NCI-H1417 (cell line): Measurements from ENCODE around the gene PDE1A.
A peak's percentile ranks its signal among the peaks of the same experiment; 100 is the strongest.

Source experiments
- DNase-seq, 3 experiments: peaks; one replicate each; lab custom pipeline; 2025; lab: John Stamatoyannopoulos, UW

PDE1A gene

GRCh38 chr2:182267971-182268370 is 158.9 kb downstream of the PDE1A start:
- DNase-seq, result no peak

DNA sequence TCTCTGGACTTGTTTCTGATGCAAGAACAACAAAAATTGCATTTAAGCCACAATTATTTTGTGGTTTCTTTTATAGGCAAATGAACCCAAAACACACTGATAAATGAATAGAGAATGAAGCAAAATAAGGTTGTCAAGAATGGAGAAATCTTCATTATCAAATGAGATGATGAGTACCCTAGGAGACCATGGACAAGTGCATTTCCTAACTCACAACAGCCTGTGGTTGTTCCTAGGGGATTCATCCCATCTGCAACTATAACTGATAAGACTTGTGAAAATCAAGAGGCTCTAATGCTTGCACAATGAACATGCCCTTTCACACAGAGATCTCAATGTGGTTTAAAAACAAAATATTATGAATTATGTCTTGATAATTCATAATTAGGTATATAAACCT is 159.9 kb downstream of the PDE1A start:
- DNase-seq, result no peak

- no peak for DNase-seq
These were observed 161.1 kb downstream of the PDE1A start for GRCh38 chr2:182265718-182266117.

- DNase-seq, result no peak
These were observed 164.9 kb downstream of the PDE1A start for GRCh38 chr2:182261860-182262387.

- DNase-seq, result no peak
These were observed 167.1 kb downstream of the PDE1A start for GRCh38 chr2:182259629-182260150.

DNA sequence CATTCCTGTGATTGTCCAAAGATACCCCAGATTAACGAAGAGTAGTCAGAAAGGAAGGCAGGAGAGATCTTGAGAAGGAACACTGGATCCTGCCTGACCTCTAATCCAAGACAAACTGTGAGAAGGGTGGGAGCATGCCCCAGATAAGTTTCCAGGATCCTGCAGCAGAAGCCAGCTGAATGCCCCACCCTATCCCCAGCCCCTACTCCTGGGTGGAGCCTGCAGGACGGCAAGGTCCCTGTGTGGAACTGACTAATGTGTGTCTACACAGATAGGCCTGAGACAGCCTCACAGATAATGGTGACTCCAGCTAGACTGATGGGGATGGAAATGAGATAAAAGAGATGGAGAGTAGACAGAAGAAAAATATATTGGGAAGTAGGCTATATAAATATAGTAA is 174.3 kb downstream of the PDE1A start:
- DNase-seq, result no peak

DNA sequence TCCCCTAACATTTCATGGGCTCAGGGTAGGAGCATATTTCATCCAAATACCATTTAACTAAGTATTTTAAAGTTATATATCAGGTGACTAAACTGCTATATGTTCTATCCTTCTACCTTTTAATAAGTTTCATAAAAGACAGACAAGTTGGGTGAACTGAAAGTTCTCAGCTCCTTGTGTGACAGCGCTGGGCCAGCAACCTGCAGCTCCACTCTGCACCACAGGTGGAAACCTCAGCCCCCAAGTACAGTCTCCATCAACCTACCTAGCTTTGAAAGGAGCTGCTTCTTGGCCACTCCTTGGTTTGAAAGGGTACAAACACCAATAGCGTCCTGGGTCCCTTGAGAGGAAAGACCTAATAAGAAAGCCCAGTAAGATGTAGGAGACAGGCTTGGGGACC is 177.9 kb downstream of the PDE1A start:
- no peak for DNase-seq

DNA sequence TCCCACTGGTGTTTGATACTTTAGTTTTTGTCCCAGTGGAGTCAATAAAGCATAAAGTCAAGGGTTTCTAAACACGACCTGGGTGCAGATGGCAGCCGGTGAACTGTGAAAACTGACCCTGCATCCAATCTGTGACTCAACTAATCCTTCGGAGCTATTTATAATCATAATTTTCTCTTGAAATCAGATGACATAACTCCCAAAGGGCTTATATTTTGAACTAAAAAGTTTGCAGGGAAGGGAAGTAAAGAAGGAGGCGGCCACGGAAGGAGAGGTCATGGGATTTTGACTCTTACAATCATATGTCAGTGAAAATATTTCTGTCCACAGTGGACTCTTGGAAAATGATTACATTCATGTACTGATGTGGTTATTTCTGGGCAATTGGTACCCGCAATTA is 178.5 kb downstream of the PDE1A start:
- no peak for DNase-seq

- no peak for DNase-seq
These were observed 179.0 kb downstream of the PDE1A start for GRCh38 chr2:182247831-182248230.

DNA sequence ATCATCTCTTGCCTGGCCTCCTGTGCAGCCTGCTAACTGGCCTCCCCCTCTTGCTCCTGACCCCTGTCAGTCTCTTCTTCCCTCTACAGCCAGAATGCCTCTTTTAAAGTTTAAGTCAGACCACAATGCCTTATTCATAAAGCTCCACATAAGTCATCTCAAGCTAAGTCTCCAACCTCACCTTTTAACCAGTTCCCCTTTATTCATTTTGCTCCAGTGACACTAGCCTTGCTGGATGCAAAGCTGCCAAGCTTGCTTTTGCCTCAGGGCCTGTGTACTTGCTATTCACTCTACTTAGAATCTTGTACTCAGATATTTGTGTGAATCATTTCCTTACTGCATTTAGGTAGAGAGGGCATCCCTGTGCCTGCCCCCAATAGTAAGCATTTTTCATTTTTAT is 180.9 kb downstream of the PDE1A start:
- DNase-seq, result no peak

DNA sequence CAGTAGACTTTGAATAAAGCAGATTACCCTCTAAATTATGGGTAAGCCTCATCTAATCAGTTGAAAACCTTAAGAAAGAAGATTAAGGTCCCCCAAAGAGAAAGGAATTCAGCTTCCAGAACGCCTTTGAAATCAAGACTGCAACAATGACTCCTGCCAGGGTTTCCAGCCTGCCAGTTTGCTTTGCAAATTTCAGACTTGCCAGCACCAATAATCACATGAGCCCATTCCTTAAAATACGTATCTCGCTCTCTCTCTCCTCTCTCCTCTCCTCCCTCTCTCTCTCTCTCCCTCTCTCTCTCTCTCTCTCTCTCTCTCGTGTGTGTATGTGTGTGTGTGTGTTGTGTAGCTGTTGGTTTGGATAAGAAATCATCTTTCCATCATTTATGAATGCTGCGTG is 184.2 kb downstream of the PDE1A start:
- DNase-seq, result no peak

- DNase-seq, result no peak
These were observed 184.9 kb downstream of the PDE1A start for GRCh38 chr2:182241936-182242335.

DNA sequence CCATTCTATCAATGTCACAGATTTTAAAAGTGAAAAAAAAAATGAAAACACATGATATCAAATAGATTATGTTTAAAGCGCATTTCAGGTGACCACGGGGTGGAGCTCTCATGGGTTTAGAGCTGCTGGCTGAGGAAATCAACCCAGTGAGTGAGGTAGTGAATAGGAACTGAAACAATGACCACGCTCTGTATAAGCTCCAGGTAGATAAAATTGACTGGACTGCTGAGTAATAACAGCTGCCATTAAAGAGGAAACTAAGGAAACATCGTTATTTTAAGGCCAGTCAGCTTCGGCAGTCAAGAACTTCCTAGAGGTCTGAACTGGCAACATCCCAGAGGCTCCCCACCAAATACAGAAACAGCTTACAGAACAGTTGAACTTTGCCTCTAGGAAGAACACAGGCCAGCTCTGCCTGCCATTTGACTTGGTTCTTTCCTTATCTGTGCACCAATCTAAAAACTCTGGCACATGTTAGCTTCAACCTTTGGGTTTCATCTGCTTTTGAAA is 185.9 kb downstream of the PDE1A start:
- DNase-seq, result peak in 1 of 3 experiments; percentile 40

- DNase-seq, result no peak
These were observed 196.3 kb downstream of the PDE1A start for GRCh38 chr2:182230561-182230960.

GRCh38 chr2:182229297-182229696 is 197.5 kb downstream of the PDE1A start:
- DNase-seq, result no peak

DNA sequence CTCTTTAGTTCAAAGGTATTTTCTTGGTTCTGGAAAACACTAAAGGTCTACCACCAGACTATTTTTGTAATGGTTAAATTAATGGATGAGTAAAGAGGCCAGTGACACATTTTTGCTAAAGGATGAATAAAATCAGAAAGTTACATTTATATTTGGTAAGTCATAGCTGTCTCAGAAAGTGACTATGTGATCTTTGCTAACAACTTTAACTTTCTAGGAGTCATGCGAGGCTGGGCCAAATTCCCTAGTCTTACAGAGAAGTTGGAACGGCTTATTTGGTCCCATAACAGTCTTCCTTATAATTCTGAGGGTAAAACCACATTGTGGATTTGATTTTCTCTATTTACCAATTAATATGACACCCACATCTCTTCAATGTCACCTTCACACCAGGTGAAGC is 198.1 kb downstream of the PDE1A start:
- no peak for DNase-seq

GRCh38 chr2:182228073-182228473 is 198.8 kb downstream of the PDE1A start:
- DNase-seq, result peak; percentile 78 to 98 (median 90)

GRCh38 chr2:182226807-182227206 is 200.0 kb downstream of the PDE1A start:
- DNase-seq, result no peak

GRCh38 chr2:182224669-182225068 is 202.2 kb downstream of the PDE1A start:
- DNase-seq, result no peak

GRCh38 chr2:182220998-182221397 is 205.8 kb downstream of the PDE1A start:
- no peak for DNase-seq

- no peak for DNase-seq
These were observed 206.5 kb downstream of the PDE1A start for GRCh38 chr2:182220335-182220734.

GRCh38 chr2:182210669-182211068 is 216.2 kb downstream of the PDE1A start:
- DNase-seq, result no peak

DNA sequence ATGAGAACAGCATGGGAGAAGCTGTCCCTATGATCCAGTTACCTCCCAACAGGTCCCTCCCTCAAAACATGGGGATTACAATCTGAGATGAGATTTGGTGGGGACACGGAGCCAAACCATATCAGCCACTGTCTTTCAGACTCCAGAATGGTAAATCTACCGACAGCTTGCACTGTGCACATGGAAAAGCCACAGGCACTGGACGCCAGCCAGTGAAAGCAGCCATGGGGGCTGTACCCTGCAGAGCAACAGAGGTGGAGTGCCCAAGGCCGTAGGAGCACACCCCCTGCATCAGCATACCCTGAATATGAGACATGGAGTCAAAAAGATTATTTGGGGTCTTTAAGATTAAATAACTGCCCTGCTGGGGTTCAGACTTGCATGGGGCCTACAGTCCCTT is 218.4 kb downstream of the PDE1A start:
- no peak for DNase-seq

DNA sequence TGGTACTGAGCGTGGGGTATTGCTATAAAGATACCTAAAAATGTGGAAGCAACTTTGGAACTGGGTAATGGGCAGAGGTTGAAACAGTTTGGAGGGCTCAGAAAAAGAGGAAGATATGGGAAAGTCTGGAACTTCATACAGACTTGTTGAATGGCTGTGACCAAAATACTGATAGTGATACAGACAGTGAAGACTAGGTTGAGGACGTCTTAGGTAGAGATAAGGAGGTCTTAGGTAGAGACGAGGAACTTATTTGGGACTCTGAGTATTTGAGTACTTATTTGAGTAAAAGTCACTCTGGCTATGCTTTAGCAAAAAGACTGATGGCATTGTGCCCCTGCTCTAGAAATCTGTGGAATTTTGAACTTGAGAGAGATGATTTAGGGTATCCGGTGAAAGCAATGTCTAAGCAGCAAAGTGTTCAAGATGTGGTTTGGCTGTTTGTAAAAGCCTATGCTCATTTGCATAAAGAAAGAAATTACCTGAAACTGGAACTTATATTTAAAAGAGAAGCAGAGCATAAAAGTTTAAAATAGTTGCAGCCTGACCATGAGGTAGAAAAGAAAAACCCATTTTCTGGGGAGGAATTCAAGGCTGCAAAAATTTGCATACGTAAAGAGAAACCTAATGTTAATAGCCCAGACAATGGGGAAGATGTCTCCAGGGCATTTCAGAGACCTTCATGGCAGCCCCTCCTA is 219.6 kb downstream of the PDE1A start:
- no peak for DNase-seq
